Measurements from ENCODE around the gene NEK10.

NEK10 gene

DNA sequence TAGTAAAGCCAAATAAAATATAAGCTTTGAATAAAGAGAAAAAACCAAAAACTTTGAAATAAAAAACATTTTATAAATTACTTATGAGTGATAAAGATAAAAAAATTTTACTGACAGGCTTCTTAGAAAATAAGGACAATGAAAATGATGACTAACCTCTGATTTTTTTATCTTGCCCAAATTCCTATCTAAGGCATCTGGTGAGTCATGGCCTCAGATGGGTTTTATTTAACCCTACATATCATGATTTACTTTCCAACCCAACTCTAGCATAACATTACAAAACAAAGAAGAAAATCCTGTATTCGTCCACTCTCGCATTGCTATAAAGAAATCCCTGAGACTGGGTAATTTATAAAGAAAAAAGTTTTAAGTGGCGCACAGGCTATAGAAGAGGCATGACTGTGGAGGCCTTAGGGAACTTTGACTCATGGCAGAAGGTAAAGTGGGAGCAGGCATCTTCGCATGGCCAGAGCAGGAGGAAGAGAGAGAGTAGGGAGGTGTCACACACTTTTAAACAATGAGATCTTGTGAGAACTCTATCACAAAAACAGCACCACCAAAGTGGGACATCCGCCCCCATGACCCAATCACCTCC is 152.1 kb downstream of the NEK10 start:
- TF ChIP-seq, protein P1, sequence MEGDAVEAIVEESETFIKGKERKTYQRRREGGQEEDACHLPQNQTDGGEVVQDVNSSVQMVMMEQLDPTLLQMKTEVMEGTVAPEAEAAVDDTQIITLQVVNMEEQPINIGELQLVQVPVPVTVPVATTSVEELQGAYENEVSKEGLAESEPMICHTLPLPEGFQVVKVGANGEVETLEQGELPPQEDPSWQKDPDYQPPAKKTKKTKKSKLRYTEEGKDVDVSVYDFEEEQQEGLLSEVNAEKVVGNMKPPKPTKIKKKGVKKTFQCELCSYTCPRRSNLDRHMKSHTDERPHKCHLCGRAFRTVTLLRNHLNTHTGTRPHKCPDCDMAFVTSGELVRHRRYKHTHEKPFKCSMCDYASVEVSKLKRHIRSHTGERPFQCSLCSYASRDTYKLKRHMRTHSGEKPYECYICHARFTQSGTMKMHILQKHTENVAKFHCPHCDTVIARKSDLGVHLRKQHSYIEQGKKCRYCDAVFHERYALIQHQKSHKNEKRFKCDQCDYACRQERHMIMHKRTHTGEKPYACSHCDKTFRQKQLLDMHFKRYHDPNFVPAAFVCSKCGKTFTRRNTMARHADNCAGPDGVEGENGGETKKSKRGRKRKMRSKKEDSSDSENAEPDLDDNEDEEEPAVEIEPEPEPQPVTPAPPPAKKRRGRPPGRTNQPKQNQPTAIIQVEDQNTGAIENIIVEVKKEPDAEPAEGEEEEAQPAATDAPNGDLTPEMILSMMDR (conservative IDR thresholded peaks at IDR 0.05; ENCODE audit: low read length): no peak
- peak; percentile 61 for DNase-seq (ENCODE audit: low read depth)
- H3K4me3 ChIP-seq (ENCODE audit: low read length): no peak overlapping the region

GRCh38 chr3:27216295-27216855 is 152.8 kb downstream of the NEK10 start:
- TF ChIP-seq, protein P1 (conservative IDR thresholded peaks at IDR 0.05; ENCODE audit: low read length): no peak
- DNase-seq (ENCODE audit: low read depth): no peak
- no peak overlapping the region for H3K4me3 ChIP-seq (ENCODE audit: low read length)

DNA sequence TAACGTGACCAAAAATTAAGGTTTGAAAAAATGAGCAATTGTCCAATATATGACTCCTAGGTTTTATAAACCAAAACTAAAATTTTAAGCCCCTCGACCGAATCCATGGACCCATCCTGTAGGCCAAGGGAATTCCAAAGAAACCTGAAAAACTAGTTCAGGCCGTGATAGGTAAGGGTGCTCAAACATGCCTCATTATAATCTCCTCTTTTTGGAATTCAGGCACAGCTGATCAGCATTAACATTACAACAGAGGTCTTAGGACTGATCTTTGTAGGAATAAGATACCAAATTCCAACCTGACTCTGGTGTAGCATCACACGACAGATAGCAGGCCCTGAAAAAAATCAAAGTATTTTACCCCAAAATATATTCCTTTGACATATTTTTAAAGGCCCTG is 155.7 kb downstream of the NEK10 start:
- TF ChIP-seq, protein P1 (conservative IDR thresholded peaks at IDR 0.05; ENCODE audit: low read length): no peak
- H3K4me3 ChIP-seq (ENCODE audit: low read length): no peak overlapping the region
- no peak for DNase-seq (ENCODE audit: low read depth)

DNA sequence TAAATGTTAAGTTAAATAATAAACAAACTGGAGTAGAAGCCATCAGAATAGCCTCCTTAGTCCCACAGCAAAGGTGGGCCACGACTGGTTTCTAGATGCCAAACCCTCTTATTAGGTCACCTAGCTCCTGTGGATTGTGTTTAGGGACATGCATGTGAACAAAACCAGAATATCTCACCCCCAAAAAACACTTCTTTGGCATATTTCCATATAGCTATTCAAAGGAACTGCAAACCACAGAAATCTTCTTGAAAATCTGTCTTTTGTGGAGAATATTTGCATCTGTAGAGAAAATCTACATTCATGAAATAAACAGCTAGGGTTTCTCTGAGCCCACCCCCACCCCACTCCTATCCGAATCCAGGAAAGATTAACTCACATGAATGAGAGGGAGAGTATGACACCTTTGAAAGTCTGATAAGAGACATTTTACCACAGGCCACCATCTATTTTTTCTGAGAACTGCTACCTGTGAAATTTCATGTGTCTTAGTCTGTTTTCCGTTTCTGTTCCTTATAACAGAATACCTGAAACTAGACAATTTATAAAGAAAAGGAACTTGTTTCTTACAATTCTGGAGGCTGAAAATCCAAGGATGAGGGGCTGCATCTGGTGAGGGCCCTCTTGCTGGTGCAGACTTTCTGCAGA is 159.4 kb downstream of the NEK10 start:
- TF ChIP-seq, protein P1 (conservative IDR thresholded peaks at IDR 0.05; ENCODE audit: low read length): no peak
- DNase-seq (ENCODE audit: low read depth): no peak
- H3K4me3 ChIP-seq (ENCODE audit: low read length): no peak overlapping the region

GRCh38 chr3:27208961-27209616 is 160.1 kb downstream of the NEK10 start:
- TF ChIP-seq, protein P1 (conservative IDR thresholded peaks at IDR 0.05; ENCODE audit: low read length): no peak
- DNase-seq (ENCODE audit: low read depth): no peak
- H3K4me3 ChIP-seq (ENCODE audit: low read length): no peak overlapping the region

DNA sequence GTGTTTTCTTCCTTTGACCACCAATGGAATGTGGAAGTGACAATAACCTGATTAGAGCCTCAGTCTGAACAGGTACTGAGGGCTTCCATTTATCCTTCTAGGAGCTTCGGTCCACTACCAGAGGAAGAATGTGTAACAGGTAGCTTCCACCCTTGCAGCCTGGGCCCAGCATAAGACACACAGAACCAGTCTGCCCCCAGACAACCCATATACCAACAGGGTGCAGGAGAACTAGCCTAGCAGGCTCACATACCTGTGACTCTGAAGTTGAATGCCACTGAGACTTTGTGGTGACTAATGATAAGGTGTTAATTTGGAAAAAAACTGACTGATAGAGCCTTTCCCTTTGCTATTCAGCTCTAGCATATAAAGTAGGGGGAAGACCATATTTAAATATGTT is 166.2 kb downstream of the NEK10 start:
- no peak for DNase-seq (ENCODE audit: low read depth)
- H3K4me3 ChIP-seq (ENCODE audit: low read length): no peak overlapping the region
- TF ChIP-seq, protein P1 (conservative IDR thresholded peaks at IDR 0.05; ENCODE audit: low read length): no peak
